Measurements from ENCODE around the gene ATG7. TPM values are rescaled to one million over a fixed set of nuclear protein-coding genes. Genes with fewer than 3 reads are reported as not detected.

Gene ATG7
- total and polyA plus RNA-seq, 10 of the 15 experiments (the other 5 are each of a cell fraction or from before 2014, with no cell fraction given): 13.5 to 49.5 (median 26.4) TPM

DNA sequence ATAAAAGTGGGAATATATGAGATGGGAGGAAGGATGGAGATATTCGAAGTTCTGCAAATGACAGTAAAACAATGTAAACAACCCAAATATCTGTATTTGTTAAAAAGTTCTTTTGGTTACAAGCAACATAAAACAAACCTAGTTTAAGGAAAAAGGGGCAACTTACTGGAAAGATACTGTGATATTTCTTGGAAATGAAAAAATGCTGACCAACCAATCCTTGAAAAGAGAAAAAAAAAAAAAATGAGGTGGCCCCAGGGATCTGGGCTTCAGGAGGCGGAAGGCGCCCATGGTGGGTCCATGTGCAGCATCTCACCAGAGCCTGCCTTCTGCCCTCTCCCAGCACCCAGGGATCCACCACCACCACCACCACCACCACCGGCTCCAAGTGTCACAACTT lies 312.4 kb downstream of the ATG7 start:
- CTCF ChIA-PET: no interaction called here
- TF ChIP-seq, protein P1, sequence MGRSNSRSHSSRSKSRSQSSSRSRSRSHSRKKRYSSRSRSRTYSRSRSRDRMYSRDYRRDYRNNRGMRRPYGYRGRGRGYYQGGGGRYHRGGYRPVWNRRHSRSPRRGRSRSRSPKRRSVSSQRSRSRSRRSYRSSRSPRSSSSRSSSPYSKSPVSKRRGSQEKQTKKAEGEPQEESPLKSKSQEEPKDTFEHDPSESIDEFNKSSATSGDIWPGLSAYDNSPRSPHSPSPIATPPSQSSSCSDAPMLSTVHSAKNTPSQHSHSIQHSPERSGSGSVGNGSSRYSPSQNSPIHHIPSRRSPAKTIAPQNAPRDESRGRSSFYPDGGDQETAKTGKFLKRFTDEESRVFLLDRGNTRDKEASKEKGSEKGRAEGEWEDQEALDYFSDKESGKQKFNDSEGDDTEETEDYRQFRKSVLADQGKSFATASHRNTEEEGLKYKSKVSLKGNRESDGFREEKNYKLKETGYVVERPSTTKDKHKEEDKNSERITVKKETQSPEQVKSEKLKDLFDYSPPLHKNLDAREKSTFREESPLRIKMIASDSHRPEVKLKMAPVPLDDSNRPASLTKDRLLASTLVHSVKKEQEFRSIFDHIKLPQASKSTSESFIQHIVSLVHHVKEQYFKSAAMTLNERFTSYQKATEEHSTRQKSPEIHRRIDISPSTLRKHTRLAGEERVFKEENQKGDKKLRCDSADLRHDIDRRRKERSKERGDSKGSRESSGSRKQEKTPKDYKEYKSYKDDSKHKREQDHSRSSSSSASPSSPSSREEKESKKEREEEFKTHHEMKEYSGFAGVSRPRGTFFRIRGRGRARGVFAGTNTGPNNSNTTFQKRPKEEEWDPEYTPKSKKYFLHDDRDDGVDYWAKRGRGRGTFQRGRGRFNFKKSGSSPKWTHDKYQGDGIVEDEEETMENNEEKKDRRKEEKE (IDR thresholded peaks at IDR 0.05): no peak
- TF ChIP-seq, protein P2, sequence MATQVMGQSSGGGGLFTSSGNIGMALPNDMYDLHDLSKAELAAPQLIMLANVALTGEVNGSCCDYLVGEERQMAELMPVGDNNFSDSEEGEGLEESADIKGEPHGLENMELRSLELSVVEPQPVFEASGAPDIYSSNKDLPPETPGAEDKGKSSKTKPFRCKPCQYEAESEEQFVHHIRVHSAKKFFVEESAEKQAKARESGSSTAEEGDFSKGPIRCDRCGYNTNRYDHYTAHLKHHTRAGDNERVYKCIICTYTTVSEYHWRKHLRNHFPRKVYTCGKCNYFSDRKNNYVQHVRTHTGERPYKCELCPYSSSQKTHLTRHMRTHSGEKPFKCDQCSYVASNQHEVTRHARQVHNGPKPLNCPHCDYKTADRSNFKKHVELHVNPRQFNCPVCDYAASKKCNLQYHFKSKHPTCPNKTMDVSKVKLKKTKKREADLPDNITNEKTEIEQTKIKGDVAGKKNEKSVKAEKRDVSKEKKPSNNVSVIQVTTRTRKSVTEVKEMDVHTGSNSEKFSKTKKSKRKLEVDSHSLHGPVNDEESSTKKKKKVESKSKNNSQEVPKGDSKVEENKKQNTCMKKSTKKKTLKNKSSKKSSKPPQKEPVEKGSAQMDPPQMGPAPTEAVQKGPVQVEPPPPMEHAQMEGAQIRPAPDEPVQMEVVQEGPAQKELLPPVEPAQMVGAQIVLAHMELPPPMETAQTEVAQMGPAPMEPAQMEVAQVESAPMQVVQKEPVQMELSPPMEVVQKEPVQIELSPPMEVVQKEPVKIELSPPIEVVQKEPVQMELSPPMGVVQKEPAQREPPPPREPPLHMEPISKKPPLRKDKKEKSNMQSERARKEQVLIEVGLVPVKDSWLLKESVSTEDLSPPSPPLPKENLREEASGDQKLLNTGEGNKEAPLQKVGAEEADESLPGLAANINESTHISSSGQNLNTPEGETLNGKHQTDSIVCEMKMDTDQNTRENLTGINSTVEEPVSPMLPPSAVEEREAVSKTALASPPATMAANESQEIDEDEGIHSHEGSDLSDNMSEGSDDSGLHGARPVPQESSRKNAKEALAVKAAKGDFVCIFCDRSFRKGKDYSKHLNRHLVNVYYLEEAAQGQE (IDR thresholded peaks at IDR 0.05; ENCODE audit: low read depth, low read length): no peak
- no peak for TF ChIP-seq ZNF384 (IDR thresholded peaks at IDR 0.05; ENCODE audit: borderline replicate concordance, low read depth, low read length)
- TF ChIP-seq CBFB (IDR thresholded peaks at IDR 0.05; ENCODE audit: low read depth): no peak
- TF ChIP-seq, protein P3, sequence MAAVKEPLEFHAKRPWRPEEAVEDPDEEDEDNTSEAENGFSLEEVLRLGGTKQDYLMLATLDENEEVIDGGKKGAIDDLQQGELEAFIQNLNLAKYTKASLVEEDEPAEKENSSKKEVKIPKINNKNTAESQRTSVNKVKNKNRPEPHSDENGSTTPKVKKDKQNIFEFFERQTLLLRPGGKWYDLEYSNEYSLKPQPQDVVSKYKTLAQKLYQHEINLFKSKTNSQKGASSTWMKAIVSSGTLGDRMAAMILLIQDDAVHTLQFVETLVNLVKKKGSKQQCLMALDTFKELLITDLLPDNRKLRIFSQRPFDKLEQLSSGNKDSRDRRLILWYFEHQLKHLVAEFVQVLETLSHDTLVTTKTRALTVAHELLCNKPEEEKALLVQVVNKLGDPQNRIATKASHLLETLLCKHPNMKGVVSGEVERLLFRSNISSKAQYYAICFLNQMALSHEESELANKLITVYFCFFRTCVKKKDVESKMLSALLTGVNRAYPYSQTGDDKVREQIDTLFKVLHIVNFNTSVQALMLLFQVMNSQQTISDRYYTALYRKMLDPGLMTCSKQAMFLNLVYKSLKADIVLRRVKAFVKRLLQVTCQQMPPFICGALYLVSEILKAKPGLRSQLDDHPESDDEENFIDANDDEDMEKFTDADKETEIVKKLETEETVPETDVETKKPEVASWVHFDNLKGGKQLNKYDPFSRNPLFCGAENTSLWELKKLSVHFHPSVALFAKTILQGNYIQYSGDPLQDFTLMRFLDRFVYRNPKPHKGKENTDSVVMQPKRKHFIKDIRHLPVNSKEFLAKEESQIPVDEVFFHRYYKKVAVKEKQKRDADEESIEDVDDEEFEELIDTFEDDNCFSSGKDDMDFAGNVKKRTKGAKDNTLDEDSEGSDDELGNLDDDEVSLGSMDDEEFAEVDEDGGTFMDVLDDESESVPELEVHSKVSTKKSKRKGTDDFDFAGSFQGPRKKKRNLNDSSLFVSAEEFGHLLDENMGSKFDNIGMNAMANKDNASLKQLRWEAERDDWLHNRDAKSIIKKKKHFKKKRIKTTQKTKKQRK (IDR thresholded peaks at IDR 0.05; ENCODE audit: low read depth, low read length): no peak
- no peak for TF ChIP-seq ATF7 (IDR thresholded peaks at IDR 0.05; ENCODE audit: low read depth)
- no peak for TF ChIP-seq SIN3A (IDR thresholded peaks at IDR 0.05; ENCODE audit: low read depth, low read length)
- TF ChIP-seq STAT1 (conservative IDR thresholded peaks at IDR 0.05): no peak
- TF ChIP-seq CBX5 (IDR thresholded peaks at IDR 0.05; ENCODE audit: low read depth): no peak
- TF ChIP-seq GATAD2B (conservative IDR thresholded peaks at IDR 0.05; ENCODE audit: low read depth): no peak
- TF ChIP-seq ZNF622 (IDR thresholded peaks at IDR 0.05): no peak
- TF ChIP-seq, protein P4, sequence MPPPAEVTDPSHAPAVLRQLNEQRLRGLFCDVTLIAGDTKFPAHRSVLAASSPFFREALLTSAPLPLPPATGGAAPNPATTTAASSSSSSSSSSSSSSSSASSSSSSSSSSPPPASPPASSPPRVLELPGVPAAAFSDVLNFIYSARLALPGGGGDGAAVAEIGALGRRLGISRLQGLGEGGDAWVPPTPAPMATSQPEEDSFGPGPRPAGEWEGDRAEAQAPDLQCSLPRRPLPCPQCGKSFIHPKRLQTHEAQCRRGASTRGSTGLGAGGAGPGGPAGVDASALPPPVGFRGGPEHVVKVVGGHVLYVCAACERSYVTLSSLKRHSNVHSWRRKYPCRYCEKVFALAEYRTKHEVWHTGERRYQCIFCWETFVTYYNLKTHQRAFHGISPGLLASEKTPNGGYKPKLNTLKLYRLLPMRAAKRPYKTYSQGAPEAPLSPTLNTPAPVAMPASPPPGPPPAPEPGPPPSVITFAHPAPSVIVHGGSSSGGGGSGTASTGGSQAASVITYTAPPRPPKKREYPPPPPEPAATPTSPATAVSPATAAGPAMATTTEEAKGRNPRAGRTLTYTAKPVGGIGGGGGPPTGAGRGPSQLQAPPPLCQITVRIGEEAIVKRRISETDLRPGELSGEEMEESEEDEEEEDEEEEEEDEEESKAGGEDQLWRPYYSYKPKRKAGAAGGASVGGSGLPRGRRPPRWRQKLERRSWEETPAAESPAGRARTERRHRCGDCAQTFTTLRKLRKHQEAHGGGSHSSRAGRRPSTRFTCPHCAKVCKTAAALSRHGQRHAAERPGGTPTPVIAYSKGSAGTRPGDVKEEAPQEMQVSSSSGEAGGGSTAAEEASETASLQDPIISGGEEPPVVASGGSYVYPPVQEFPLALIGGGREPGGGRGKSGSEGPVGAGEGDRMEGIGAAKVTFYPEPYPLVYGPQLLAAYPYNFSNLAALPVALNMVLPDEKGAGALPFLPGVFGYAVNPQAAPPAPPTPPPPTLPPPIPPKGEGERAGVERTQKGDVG (CRISPR knock-in tag; IDR thresholded peaks at IDR 0.05): no peak

More for the DNA sequence above, 312.4 kb downstream of the ATG7 start:
- H3K27me3 ChIP-seq (replicated peaks in 1 of 2; ENCODE audit: control insufficient read depth in 2 of 2, insufficient read depth in 2 of 2, low read length in 1 of 2): no peaks in the 10 kb centered on the region
- peaks cover 20% of the 10 kb centered on the region for H3K4me1 ChIP-seq (ENCODE audit: control insufficient read depth, insufficient read depth, low read length)
- DNase-seq (ENCODE audit: low read depth, low spot score) (no peak), ATAC-seq (no peak), FAIRE-seq (no peak)
- no peak overlapping the region for H3K27ac ChIP-seq (ENCODE audit: control insufficient read depth, insufficient read depth)
- in situ Hi-C loops (cut with MboI): no loop called here
- no peak overlapping the region for H2AFZ ChIP-seq (ENCODE audit: control insufficient read depth, low read depth, low read length)
- H3K4me2 ChIP-seq (ENCODE audit: control insufficient read depth, insufficient read depth): no peak overlapping the region
- ChIA-PET SMC1A (ENCODE audit: uncharacterized antibody, unreplicated experiment) (no interaction called here), RAD21 (ENCODE audit: unreplicated experiment) (no interaction called here), POLR2A (no interaction called here)
- H3K9me3 ChIP-seq (replicated peaks; ENCODE audit: control insufficient read depth, insufficient read depth, low read length): no peaks in the 10 kb centered on the region
- 84% methylated on average over 3 of the region's 4 CpGs for WGBS (ENCODE audit: insufficient coverage, insufficient replicate concordance, low lambda C conversion rate, missing lambda C conversion rate)
- no TSS peak for BruUV-seq (replicated peaks)
- H3K4me3 ChIP-seq: no peak overlapping the region
- H3K79me2 ChIP-seq (ENCODE audit: control insufficient read depth, insufficient read depth, low read length): peaks cover 60% of the 10 kb centered on the region
- intact Hi-C loops (cut with micrococcal nuclease; ENCODE audit: unreplicated experiment): loop anchor here (5.0 kb wide), 1 partner anchor 58 kb away; the partner anchor contains the start of gene VGLL4
- H4K20me1 ChIP-seq (ENCODE audit: control insufficient read depth, insufficient read depth): peaks cover 12% of the 10 kb centered on the region; the same call in 1 of the 2 replicates
- H3K36me3 ChIP-seq (ENCODE audit: control insufficient read depth in 2 of 2, insufficient read depth in 2 of 2, low read length in 1 of 2): peaks cover 3 to 10% of the 10 kb centered on the region in 2 experiments
- no peak overlapping the region for H3K9ac ChIP-seq (ENCODE audit: control insufficient read depth, insufficient read depth, low read length)
